HCT116 (cell line): ENCODE data around the gene NAP1L1. TPM values are rescaled to one million over a fixed set of nuclear protein-coding genes. Genes with fewer than 3 reads are reported as not detected.

Experiments
- ATAC-seq: fragments of 200-7000 bp; cut with Tn5 transposase; 2 replicates; pipeline ENCODE4 v1.9.1; 2020; ENCODE audit warnings: mild to moderate bottlenecking, moderate library complexity
- BruUV-seq: library from RNA; stranded (reverse); fragments of 400-500 nt; replicated peaks from 2 replicates; lab custom pipeline; 2021; lab: Mats Ljungman, UMichigan
- CTCF ChIA-PET: fragments of 300-600 bp; sonication (Branson Sonifier 250); formaldehyde crosslinking; loops from one replicate; lab custom pipeline; 2021; ENCODE audit warnings: antibody characterized with exemption; lab: Charles Lee
- POLR2A ChIA-PET: fragments of 300-600, 350-600 bp; sonication (Branson Sonifier 250); formaldehyde crosslinking; loops from one replicate; lab custom pipeline; 2021; ENCODE audit warnings: antibody characterized with exemption; lab: Charles Lee
- RAD21 ChIA-PET, 2 experiments: fragments of 300-600 bp; sonication (Branson Sonifier 250); formaldehyde crosslinking; loops; one replicate each; lab custom pipeline; 2023; ENCODE audit warnings: low total read pairs in 2 of 2; ENCODE audit not compliant: uncharacterized antibody in 2 of 2, unreplicated experiment in 2 of 2, low non-redundant PET in 1 of 2; lab: Charles Lee
- DNase-seq: peaks from one replicate; pipeline ENCODE4 v3.0.0-alpha.2; 2010; ENCODE audit warnings: low read depth, low spot score
- H2AFZ ChIP-seq: fragments of 200-600 bp; shearing (Covaris generic), sonication (generic); 2 replicates; pipeline ENCODE4 v1.6.1; 2017; ENCODE audit warnings: low read depth, mixed run types, mixed read lengths, antibody characterized with exemption, low read length; ENCODE audit not compliant: poor library complexity, severe bottlenecking
- H3K27ac ChIP-seq: 2 replicates; pipeline ENCODE4 v1.5.1; 2012; ENCODE audit warnings: low read depth, low read length
- H3K27me3 ChIP-seq: fragments of 200-600 bp; sonication (generic); 2 replicates; pipeline ENCODE4 v1.6.1; 2016; ENCODE audit warnings: mixed run types, low read length, mixed read lengths; ENCODE audit not compliant: insufficient read depth
- H3K36me3 ChIP-seq, 2 experiments: fragments of 200-500 bp in 1 of 2; fragments of 200-600 bp in 1 of 2; sonication (Bioruptor generic) in 1 of 2; sonication (generic) in 1 of 2; 2 replicates each; pipeline versions ENCODE4 v1.5.1 to v1.6.1; 2014 to 2016; ENCODE audit warnings: low read length in 2 of 2, inconsistent platforms in 1 of 2, mixed read lengths in 1 of 2, mixed run types in 1 of 2; ENCODE audit not compliant: insufficient read depth in 2 of 2, control insufficient read depth in 1 of 2
- H3K4me1 ChIP-seq, 2 experiments: fragments of 200-600 bp in 1 of 2; sonication (generic) in 1 of 2; 2 replicates each; pipeline versions ENCODE4 v1.5.1 to v1.6.1; 2012 to 2017; ENCODE audit warnings: low read length in 2 of 2, inconsistent platforms in 1 of 2, mild to moderate bottlenecking in 1 of 2, mixed read lengths in 1 of 2, mixed run types in 1 of 2, moderate library complexity in 1 of 2; ENCODE audit not compliant: insufficient read depth in 2 of 2, control insufficient read depth in 1 of 2
- H3K4me2 ChIP-seq: fragments of 200-600 bp; sonication (generic); 2 replicates; pipeline ENCODE4 v1.6.1; 2017; ENCODE audit warnings: mixed run types, low read length, mixed read lengths
- H3K4me3 ChIP-seq, 2 experiments: fragments of 200-600 bp in 1 of 2; sonication (generic) in 1 of 2; replicated peaks in 1 of 2; 2 replicates each; pipeline ENCODE4 v1.5.1; 2011 to 2016; ENCODE audit warnings: low read length in 2 of 2, control low read depth in 1 of 2, low read depth in 1 of 2, mild to moderate bottlenecking in 1 of 2, mixed read lengths in 1 of 2, mixed run types in 1 of 2
- H3K79me2 ChIP-seq: fragments of 200-600 bp; sonication (generic); 2 replicates; pipeline ENCODE4 v1.6.1; 2017; ENCODE audit warnings: mild to moderate bottlenecking, mixed run types, low read length, moderate library complexity, mixed read lengths; ENCODE audit not compliant: insufficient read depth
- H3K9ac ChIP-seq: fragments of 200-600 bp; sonication (generic); 2 replicates; pipeline ENCODE4 v1.6.1; 2016; ENCODE audit warnings: low read length, mixed read lengths
- H3K9me2 ChIP-seq: fragments of 200-600 bp; sonication (generic), shearing (Covaris generic); 2 replicates; pipeline ENCODE4 v1.6.1; 2017; ENCODE audit warnings: mixed run types, mild to moderate bottlenecking, moderate library complexity; ENCODE audit not compliant: insufficient read depth
- H3K9me3 ChIP-seq, 2 experiments: fragments of 200-500 bp in 1 of 2; fragments of 200-600 bp in 1 of 2; sonication (Bioruptor generic) in 1 of 2; sonication (generic) in 1 of 2; 2 replicates each; pipeline ENCODE4 v1.6.1; 2014 to 2017; ENCODE audit warnings: low read length in 2 of 2, mixed read lengths in 2 of 2, inconsistent platforms in 1 of 2, low read depth in 1 of 2, mild to moderate bottlenecking in 1 of 2, mixed run types in 1 of 2, moderate library complexity in 1 of 2; ENCODE audit not compliant: control insufficient read depth in 1 of 2, insufficient read depth in 1 of 2
- H4K20me1 ChIP-seq: fragments of 200-600 bp; sonication (generic), shearing (Covaris generic); 2 replicates; pipeline ENCODE4 v1.6.1; 2017; ENCODE audit warnings: mixed run types, mild to moderate bottlenecking, moderate library complexity; ENCODE audit not compliant: insufficient read depth
- ATF3 ChIP-seq: IDR thresholded peaks from 2 replicates; pipeline ENCODE4 v1.6.1; 2012
- RAD21 ChIP-seq: IDR thresholded peaks from 2 replicates; pipeline ENCODE4 v1.6.1; 2012; ENCODE audit warnings: low read depth, mild to moderate bottlenecking
- YY1 ChIP-seq: IDR thresholded peaks from 2 replicates; pipeline ENCODE4 v1.6.1; 2011; ENCODE audit warnings: low read length, low read depth, moderate library complexity, mild to moderate bottlenecking; ENCODE audit not compliant: insufficient replicate concordance; ENCODE audit errors: extremely low read depth
- ZNF274 ChIP-seq: fragments of 200-500 bp; sonication (Bioruptor generic); IDR thresholded peaks from 2 replicates; pipeline ENCODE4 v1.6.1; 2014; ENCODE audit warnings: mild to moderate bottlenecking, low read depth, low read length, inconsistent platforms
- intact Hi-C: fragments of 100-400 bp; cut with micrococcal nuclease; formaldehyde crosslinking; loops from 2 replicates; pipeline ENCODE4 v1.10.0; 2022
- total RNA-seq: library from RNA; stranded (reverse); gene quantifications from one replicate; pipeline ENCODE4 v1.2.1, GENCODE V29; 2021; ENCODE audit not compliant: unreplicated experiment

Gene NAP1L1
- total RNA-seq, 1 experiment from 2014 or later: 531 TPM

DNA sequence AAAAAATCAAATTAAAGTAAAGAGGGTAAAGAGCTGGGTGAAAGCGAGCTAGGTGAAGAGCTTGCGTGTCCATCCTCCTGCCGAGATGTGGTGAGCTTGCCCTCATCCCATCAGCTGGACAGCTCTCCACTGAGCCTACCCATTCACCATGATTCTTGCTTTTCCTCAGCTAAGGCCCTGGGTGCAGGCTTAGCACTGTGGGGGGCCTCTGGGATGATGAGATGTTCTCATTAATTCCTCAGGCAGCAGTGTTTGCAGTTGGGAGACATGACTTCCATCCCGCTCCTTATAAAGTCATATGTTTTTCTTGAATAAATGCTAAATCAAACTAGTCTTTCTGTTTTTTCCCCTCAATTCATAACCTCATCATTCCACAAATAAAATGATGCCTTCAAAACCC, 70.9 kb downstream of the NAP1L1 start:
- RAD21 ChIA-PET: interaction anchor here in 1 of 2 experiments (0.6 kb wide), 1 partner anchor 79 kb away, joined by 4 read pairs; no protein-coding TSS in a partner anchor
- Histone ChIP-seq H4K20me1 (no peaks in the 10 kb centered on the region), H3K36me3 (no peaks in the 10 kb centered on the region), H3K9ac (no peak overlapping the region), H3K9me2 (no peaks in the 10 kb centered on the region), H3K79me2 (no peaks in the 10 kb centered on the region), H3K4me1 (peaks cover 21 to 35% of the 10 kb centered on the region in 2 experiments), H3K4me3 (no peak overlapping the region), H3K4me2 (no peak overlapping the region), H3K27ac (no peak overlapping the region), H3K27me3 (no peaks in the 10 kb centered on the region), H3K9me3 (no peaks in the 10 kb centered on the region), H2AFZ (no peak overlapping the region)
- TF ChIP-seq ZNF274 (no peak), RAD21 (no peak), ATF3 (no peak)
- POLR2A ChIA-PET: interaction anchor here (1.3 kb wide), 1 partner anchor 10 kb away, joined by 3 read pairs; no protein-coding TSS in a partner anchor
- intact Hi-C loops: no loop called here
- ATAC-seq (no peak), DNase-seq (no peak)
- CTCF ChIA-PET: no interaction called here
- no TSS peak for BruUV-seq

GRCh38 chr12:76012644-76013043, 71.8 kb downstream of the NAP1L1 start:
- DNase-seq: no peak
- ChIA-PET POLR2A (interaction anchor here (1.3 kb wide), 1 partner anchor 11 kb away, joined by 3 read pairs; no protein-coding TSS in a partner anchor), CTCF (no interaction called here), RAD21 (no interaction called here)
- Histone ChIP-seq H3K9me2 (no peaks in the 10 kb centered on the region), H3K4me3 (no peak overlapping the region), H3K9me3 (no peaks in the 10 kb centered on the region), H3K4me2 (no peak overlapping the region), H3K4me1 (peaks cover 18 to 26% of the 10 kb centered on the region in 2 experiments; a peak in 3 of 4 replicates), H3K27me3 (no peaks in the 10 kb centered on the region), H3K36me3 (no peaks in the 10 kb centered on the region), H2AFZ (no peak overlapping the region), H3K27ac (no peak overlapping the region), H3K9ac (no peak overlapping the region), H4K20me1 (no peaks in the 10 kb centered on the region), H3K79me2 (no peaks in the 10 kb centered on the region)
- ATAC-seq: no peak
- BruUV-seq: no TSS peak
- intact Hi-C loops: no loop called here
- no peak for TF ChIP-seq YY1
- no peak for TF ChIP-seq ATF3
- TF ChIP-seq, all 23 proteins: peak for 0
